ENCODE measurements around the gene ETDB. TPM values are rescaled to one million over a fixed set of nuclear protein-coding genes. Genes with fewer than 3 reads are reported as not detected.

Gene ETDB
- total and polyA plus RNA-seq, 4 donors: not detected

Other genes with a start within 250 kb of the ETDB start
- 10 to 100 TPM in 1 of 2 donors, 1 to 10 TPM in 1; 5.0 to 34.3 TPM for gene MOSPD1, start 205.3 kb downstream of the ETDB start, total RNA-seq
- 1 to 10 TPM; 4.7 to 5.0 TPM for gene MOSPD1, start 205.3 kb downstream of the ETDB start, polyA plus RNA-seq
- gene SMIM10, start 129.5 kb downstream of the ETDB start, total RNA-seq: 1 to 10 TPM in 1 of 2 donors, under 1 TPM in 1; 0.33 to 6.5 TPM
- under 1 TPM; 0.53 to 0.83 TPM for gene SMIM10, start 129.5 kb downstream of the ETDB start, polyA plus RNA-seq
- gene RTL8B, start 98.0 kb downstream of the ETDB start, total RNA-seq: 1 to 10 TPM in 1 of 2 donors, under 1 TPM in 1; 0.50 to 3.3 TPM
- gene RTL8B, start 98.0 kb downstream of the ETDB start, polyA plus RNA-seq: 1 to 10 TPM; 1.6 to 3.3 TPM
- gene RTL8C, start 88.2 kb downstream of the ETDB start, total RNA-seq: 10 to 100 TPM in 1 of 2 donors, 1 to 10 TPM in 1; 6.4 to 13.2 TPM
- gene RTL8C, start 88.2 kb downstream of the ETDB start, polyA plus RNA-seq: 10 to 100 TPM; 32.6 to 46.1 TPM
- gene RTL8A, start 68.4 kb downstream of the ETDB start, total RNA-seq: 1 to 10 TPM; 1.1 to 3.4 TPM
- gene RTL8A, start 68.4 kb downstream of the ETDB start, polyA plus RNA-seq: 10 to 100 TPM; 30.9 to 44.5 TPM
- gene SMIM10L2B, start 21.8 kb downstream of the ETDB start, total RNA-seq: 1 to 10 TPM; 1.3 to 2.1 TPM
- under 1 TPM; 0.49 to 0.55 TPM for gene SMIM10L2B, start 21.8 kb downstream of the ETDB start, polyA plus RNA-seq
- not detected for gene CT55, start 50.9 kb upstream of the ETDB start, total RNA-seq
- not detected for gene CT55, start 50.9 kb upstream of the ETDB start, polyA plus RNA-seq
- gene ETDA, start 131.5 kb upstream of the ETDB start, total RNA-seq: not detected
- not detected for gene ETDA, start 131.5 kb upstream of the ETDB start, polyA plus RNA-seq
- not detected for gene ETDC, start 189.0 kb upstream of the ETDB start, total RNA-seq
- gene ETDC, start 189.0 kb upstream of the ETDB start, polyA plus RNA-seq: not detected
- 10 to 100 TPM in 1 of 2 donors, 1 to 10 TPM in 1; 3.7 to 12.4 TPM for gene ZNF75D, start 223.6 kb upstream of the ETDB start, total RNA-seq
- gene ZNF75D, start 223.6 kb upstream of the ETDB start, polyA plus RNA-seq: 1 to 10 TPM; 3.0 to 3.8 TPM
- gene ZNF449, start 224.3 kb upstream of the ETDB start, total RNA-seq: 1 to 10 TPM; 2.8 to 3.6 TPM
- 1 to 10 TPM in 1 of 2 donors, under 1 TPM in 1; 0.93 to 2.3 TPM for gene ZNF449, start 224.3 kb upstream of the ETDB start, polyA plus RNA-seq